Testis (tissue), 3 donors: ENCODE data around the gene KIF1A. TPM values are rescaled to one million over a fixed set of nuclear protein-coding genes. Genes with fewer than 3 reads are reported as not detected.

ENCODE experiments used
- DNase-seq: peaks from one replicate; pipeline ENCODE4 v3.0.0-alpha.2; 2019
- H3K27ac ChIP-seq, 2 donors: fragments of 200-600 bp; sonication (generic); one replicate each; pipeline ENCODE4 v1.5.1; 2019
- H3K27me3 ChIP-seq: fragments of 200-600 bp; sonication (generic); one replicate; pipeline ENCODE4 v1.5.1; 2019
- H3K36me3 ChIP-seq: fragments of 200-600 bp; sonication (generic); one replicate; pipeline ENCODE4 v1.5.1; 2017; ENCODE audit warnings: low read depth; ENCODE audit errors: missing control alignments
- H3K4me1 ChIP-seq: fragments of 200-600 bp; sonication (generic); one replicate; pipeline ENCODE4 v1.5.1; 2019
- H3K4me3 ChIP-seq, 2 donors: fragments of 200-600 bp; sonication (generic); one replicate each; pipeline ENCODE4 v1.5.1; 2017 to 2019
- H3K9me3 ChIP-seq: fragments of 200-600 bp; sonication (generic); one replicate; pipeline ENCODE4 v1.5.1; 2017
- POLR2A ChIP-seq: fragments of 450-650 bp; IDR thresholded peaks from one replicate; pipeline ENCODE4 v1.6.1; 2017; ENCODE audit warnings: antibody characterized with exemption, mild to moderate bottlenecking, moderate library complexity
- WGBS, 2 donors: methylation state at CpG; one replicate each; pipeline ENCODE4 v1.1.5; 2018; 5-methylcytosine and 5-hydroxymethylcytosine counted together
- intact Hi-C: fragments of 100-400 bp; cut with DNase I; formaldehyde crosslinking; loops from one replicate; pipeline ENCODE4 v1.15.1; 2023; ENCODE audit warnings: low total_unique reads
- polyA plus RNA-seq: library from polyadenylated mRNA; stranded (reverse); fragments of 350-450 nt; fragmentation: Illumina TruSeq; extraction: RNeasy Lipid Tissue Mini Kit (QIAGEN cat#74804); gene quantifications from one replicate; pipeline ENCODE4 v1.2.3, GENCODE V29; 2014; ENCODE audit warnings: low read depth, low replicate concordance; ENCODE audit not compliant: insufficient read depth
- total RNA-seq, 2 donors: library from RNA; depleted of rRNA; stranded (reverse); fragments of >200 nt; gene quantifications; one replicate each; pipeline ENCODE4 v1.2.3, GENCODE V29; 2016
- TF ChIP-seq, protein P1 (sequence below), 3 experiments: fragments of 450-650 bp in 2 of 3; fragments of 200-600 bp in 1 of 3; sonication (generic) in 1 of 3; IDR thresholded peaks; one replicate each; pipeline ENCODE4 v1.5.1; 2016 to 2019; ENCODE audit warnings: antibody characterized with exemption in 3 of 3, mild to moderate bottlenecking in 2 of 3, moderate library complexity in 1 of 3

The KIF1A gene
- total and polyA plus RNA-seq, 3 donors from 2014 or later, result 33.5 to 42.1 (median 37.0) TPM

GRCh38 chr2:240814946-240815760 lies 4.9 kb downstream of the KIF1A start:
- Histone ChIP-seq H3K27ac (no peak overlapping the region), H3K36me3 (no peaks in the 10 kb centered on the region), H3K4me3 (no peak overlapping the region), H3K4me1 (peaks cover 8% of the 10 kb centered on the region), H3K9me3 (no peaks in the 10 kb centered on the region), H3K27me3 (no peaks in the 10 kb centered on the region)
- no peak for TF ChIP-seq POLR2A
- TF ChIP-seq, protein P1, sequence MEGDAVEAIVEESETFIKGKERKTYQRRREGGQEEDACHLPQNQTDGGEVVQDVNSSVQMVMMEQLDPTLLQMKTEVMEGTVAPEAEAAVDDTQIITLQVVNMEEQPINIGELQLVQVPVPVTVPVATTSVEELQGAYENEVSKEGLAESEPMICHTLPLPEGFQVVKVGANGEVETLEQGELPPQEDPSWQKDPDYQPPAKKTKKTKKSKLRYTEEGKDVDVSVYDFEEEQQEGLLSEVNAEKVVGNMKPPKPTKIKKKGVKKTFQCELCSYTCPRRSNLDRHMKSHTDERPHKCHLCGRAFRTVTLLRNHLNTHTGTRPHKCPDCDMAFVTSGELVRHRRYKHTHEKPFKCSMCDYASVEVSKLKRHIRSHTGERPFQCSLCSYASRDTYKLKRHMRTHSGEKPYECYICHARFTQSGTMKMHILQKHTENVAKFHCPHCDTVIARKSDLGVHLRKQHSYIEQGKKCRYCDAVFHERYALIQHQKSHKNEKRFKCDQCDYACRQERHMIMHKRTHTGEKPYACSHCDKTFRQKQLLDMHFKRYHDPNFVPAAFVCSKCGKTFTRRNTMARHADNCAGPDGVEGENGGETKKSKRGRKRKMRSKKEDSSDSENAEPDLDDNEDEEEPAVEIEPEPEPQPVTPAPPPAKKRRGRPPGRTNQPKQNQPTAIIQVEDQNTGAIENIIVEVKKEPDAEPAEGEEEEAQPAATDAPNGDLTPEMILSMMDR (IDR thresholded peaks at IDR 0.05), result no peak
- no peak for DNase-seq
- intact Hi-C loops, result no loop called here
- WGBS, 2 donors, result 96 to 97% methylated on average over 9 to 11 of the region's 11 CpGs

GRCh38 chr2:240814280-240814679 lies 5.7 kb downstream of the KIF1A start:
- H3K27me3 ChIP-seq, result no peaks in the 10 kb centered on the region
- H3K36me3 ChIP-seq, result no peaks in the 10 kb centered on the region
- WGBS, 2 donors, result 96 to 97% methylated on average over 4 of the region's 4 CpGs

DNA sequence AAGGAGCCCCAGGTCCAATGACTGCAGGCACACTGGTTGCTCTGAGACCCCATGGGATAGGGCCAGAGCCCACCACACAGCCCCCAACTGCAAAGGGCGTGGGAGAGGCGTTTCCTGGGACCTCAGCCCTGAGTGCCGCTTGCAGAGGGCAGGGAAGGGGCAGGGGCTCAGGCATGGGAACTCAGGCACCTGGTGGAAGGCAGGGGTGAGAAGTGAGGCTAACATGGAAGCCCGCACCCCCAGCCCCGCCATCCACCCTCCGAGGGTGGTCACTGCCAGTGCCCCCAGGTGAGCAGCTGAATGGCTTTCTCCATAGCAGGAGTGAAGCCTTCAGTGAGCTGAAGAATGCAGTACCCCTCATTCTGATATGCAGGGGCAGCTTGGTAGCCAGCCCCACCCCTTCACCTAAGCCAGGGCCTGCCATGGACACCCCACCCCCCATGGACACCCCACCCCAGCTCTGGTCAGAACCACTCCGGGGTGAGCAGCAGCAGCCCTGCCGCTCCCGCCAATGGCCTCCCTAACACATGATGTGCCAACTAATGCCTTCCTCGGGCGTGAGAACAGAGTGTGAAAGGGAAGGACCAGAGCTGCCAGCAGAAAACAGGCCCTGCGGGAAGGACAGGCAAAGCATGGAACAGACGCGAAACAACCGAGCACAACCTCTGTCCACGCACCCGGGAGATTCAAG lies 6.6 kb downstream of the KIF1A start:
- no peak for DNase-seq

More at GRCh38 chr2:240814280-240814679, 5.7 kb downstream of the KIF1A start:
- intact Hi-C loops, result no loop called here
- H3K9me3 ChIP-seq, result no peaks in the 10 kb centered on the region
- no peak overlapping the region for H3K27ac ChIP-seq
- no peak overlapping the region for H3K4me3 ChIP-seq
- peaks cover 5% of the 10 kb centered on the region for H3K4me1 ChIP-seq
- DNase-seq, result no peak
- no peak for TF ChIP-seq POLR2A
- TF ChIP-seq, protein P1 (IDR thresholded peaks at IDR 0.05), result no peak

DNA sequence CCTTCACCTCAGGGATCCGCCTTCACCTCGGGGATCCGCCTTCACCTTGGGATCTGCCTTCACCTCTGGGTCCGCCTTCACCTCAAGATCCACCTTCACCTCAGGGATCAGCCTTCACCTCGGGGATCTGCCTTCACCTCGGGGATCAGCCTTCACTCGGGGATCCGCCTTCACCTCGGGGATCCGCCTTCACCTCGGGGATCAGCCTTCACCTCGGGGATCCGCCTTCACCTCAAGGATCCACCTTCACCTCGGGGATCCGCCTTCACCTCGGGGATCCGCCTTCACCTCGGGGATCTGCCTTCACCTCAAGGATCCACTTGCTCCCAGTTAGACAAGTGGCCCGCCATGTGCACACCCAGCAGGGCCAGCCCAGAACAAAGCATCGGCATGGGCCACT lies 7.3 kb downstream of the KIF1A start:
- Histone ChIP-seq H3K4me1 (no peaks in the 10 kb centered on the region), H3K36me3 (no peaks in the 10 kb centered on the region), H3K27ac (no peak overlapping the region), H3K9me3 (no peaks in the 10 kb centered on the region), H3K27me3 (no peaks in the 10 kb centered on the region), H3K4me3 (no peak overlapping the region)
- WGBS, 2 donors, result 83 to 88% methylated on average over 20 of the region's 20 CpGs
- intact Hi-C loops, result no loop called here
- DNase-seq, result no peak
- TF ChIP-seq, protein P1 (IDR thresholded peaks at IDR 0.05), result no peak
- TF ChIP-seq POLR2A, result no peak

More for the DNA sequence above, 6.6 kb downstream of the KIF1A start:
- WGBS, 2 donors, result 91 to 95% methylated on average over 14 to 16 of the region's 17 CpGs
- Histone ChIP-seq H3K9me3 (no peaks in the 10 kb centered on the region), H3K4me3 (no peak overlapping the region), H3K27ac (no peak overlapping the region), H3K27me3 (no peaks in the 10 kb centered on the region), H3K4me1 (no peaks in the 10 kb centered on the region), H3K36me3 (no peaks in the 10 kb centered on the region)
- TF ChIP-seq POLR2A, result no peak
- TF ChIP-seq, protein P1 (IDR thresholded peaks at IDR 0.05), result no peak
- intact Hi-C loops, result no loop called here
